Gastrocnemius medialis (tissue), 4 donors: ENCODE measurements around the gene IGFBP4.

Experiments used
- POLR2A ChIP-seq, 2 donors: fragments of 450-650 bp; IDR thresholded peaks; one replicate each; pipeline ENCODE4 v1.6.1; 2017; ENCODE audit warnings: antibody characterized with exemption in 2 of 2, mild to moderate bottlenecking in 2 of 2, moderate library complexity in 2 of 2
- TF ChIP-seq, protein P1 (sequence below), 5 experiments: fragments of 450-650 bp in 3 of 5; fragments of 200-600 bp in 2 of 5; sonication (generic) in 2 of 5; IDR thresholded peaks in 4 of 5; conservative IDR thresholded peaks in 1 of 5; 1 replicate in 4 of 5; 2 replicates in 1 of 5; pipeline ENCODE4 v1.5.1; 2016 to 2019; ENCODE audit warnings: antibody characterized with exemption in 5 of 5, mild to moderate bottlenecking in 3 of 5, moderate library complexity in 3 of 5

GRCh38 chr17:40411821-40412220, 31.4 kb upstream of the IGFBP4 start:
- TF ChIP-seq, protein P1, sequence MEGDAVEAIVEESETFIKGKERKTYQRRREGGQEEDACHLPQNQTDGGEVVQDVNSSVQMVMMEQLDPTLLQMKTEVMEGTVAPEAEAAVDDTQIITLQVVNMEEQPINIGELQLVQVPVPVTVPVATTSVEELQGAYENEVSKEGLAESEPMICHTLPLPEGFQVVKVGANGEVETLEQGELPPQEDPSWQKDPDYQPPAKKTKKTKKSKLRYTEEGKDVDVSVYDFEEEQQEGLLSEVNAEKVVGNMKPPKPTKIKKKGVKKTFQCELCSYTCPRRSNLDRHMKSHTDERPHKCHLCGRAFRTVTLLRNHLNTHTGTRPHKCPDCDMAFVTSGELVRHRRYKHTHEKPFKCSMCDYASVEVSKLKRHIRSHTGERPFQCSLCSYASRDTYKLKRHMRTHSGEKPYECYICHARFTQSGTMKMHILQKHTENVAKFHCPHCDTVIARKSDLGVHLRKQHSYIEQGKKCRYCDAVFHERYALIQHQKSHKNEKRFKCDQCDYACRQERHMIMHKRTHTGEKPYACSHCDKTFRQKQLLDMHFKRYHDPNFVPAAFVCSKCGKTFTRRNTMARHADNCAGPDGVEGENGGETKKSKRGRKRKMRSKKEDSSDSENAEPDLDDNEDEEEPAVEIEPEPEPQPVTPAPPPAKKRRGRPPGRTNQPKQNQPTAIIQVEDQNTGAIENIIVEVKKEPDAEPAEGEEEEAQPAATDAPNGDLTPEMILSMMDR (IDR thresholded peaks at IDR 0.05 in 4 of 5, conservative IDR thresholded peaks at IDR 0.05 in 1 of 5) = no peak
- TF ChIP-seq POLR2A (IDR thresholded peaks at IDR 0.05) = no peak
